ENCODE results near the gene ANKRD11.

The ANKRD11 gene

GRCh38 chr16:89531821-89532526 is 41.6 kb upstream of the ANKRD11 start:
- TF ChIP-seq CTCF (IDR thresholded peaks at IDR 0.05; ENCODE audit: control insufficient read depth, insufficient read depth, low read depth, low read length, missing control alignments) = no peak

GRCh38 chr16:89530401-89531381 is 40.3 kb upstream of the ANKRD11 start:
- TF ChIP-seq CTCF (IDR thresholded peaks at IDR 0.05; ENCODE audit: control insufficient read depth, insufficient read depth, low read depth, low read length, missing control alignments) = no peak
- DNase-seq (ENCODE audit: low read depth) = no peak
- H3K4me3 ChIP-seq (ENCODE audit: control insufficient read depth, low read depth, low read length) = no peak overlapping the region

More at GRCh38 chr16:89531821-89532526, 41.6 kb upstream of the ANKRD11 start:
- no peak overlapping the region for H3K4me3 ChIP-seq (ENCODE audit: control insufficient read depth, low read depth, low read length)
- DNase-seq (ENCODE audit: low read depth) = no peak

GRCh38 chr16:89529097-89529496 is 38.7 kb upstream of the ANKRD11 start:
- TF ChIP-seq CTCF (IDR thresholded peaks at IDR 0.05; ENCODE audit: control insufficient read depth, insufficient read depth, low read depth, low read length, missing control alignments) = no peak
- DNase-seq (ENCODE audit: low read depth) = no peak
- H3K4me3 ChIP-seq (ENCODE audit: control insufficient read depth, low read depth, low read length) = no peak overlapping the region

- no peak for DNase-seq (ENCODE audit: low read depth)
- no peak overlapping the region for H3K4me3 ChIP-seq (ENCODE audit: control insufficient read depth, low read depth, low read length)
- no peak for TF ChIP-seq CTCF (IDR thresholded peaks at IDR 0.05; ENCODE audit: control insufficient read depth, insufficient read depth, low read depth, low read length, missing control alignments)
Measured at GRCh38 chr16:89525146-89525913, 35.0 kb upstream of the ANKRD11 start.

- no peak for DNase-seq (ENCODE audit: low read depth)
- no peak overlapping the region for H3K4me3 ChIP-seq (ENCODE audit: control insufficient read depth, low read depth, low read length)
- TF ChIP-seq CTCF (IDR thresholded peaks at IDR 0.05; ENCODE audit: control insufficient read depth, insufficient read depth, low read depth, low read length, missing control alignments) = no peak
Measured at GRCh38 chr16:89523680-89524344, 33.5 kb upstream of the ANKRD11 start.

GRCh38 chr16:89522287-89522686 is 31.9 kb upstream of the ANKRD11 start:
- no peak for TF ChIP-seq CTCF (IDR thresholded peaks at IDR 0.05; ENCODE audit: control insufficient read depth, insufficient read depth, low read depth, low read length, missing control alignments)
- no peak overlapping the region for H3K4me3 ChIP-seq (ENCODE audit: control insufficient read depth, low read depth, low read length)
- no peak for DNase-seq (ENCODE audit: low read depth)

Measured in AG09309 (cell line).